IMR-90 (cell line): Measurements from ENCODE around the gene DCUN1D1. TPM values are rescaled to one million over a fixed set of nuclear protein-coding genes. Genes with fewer than 3 reads are reported as not detected.

Source experiments
- ATAC-seq: fragments of 200-7000 bp; cut with Tn5 transposase; 2 replicates; pipeline ENCODE4 v1.9.1; 2020; ENCODE audit warnings: low read depth, mild to moderate bottlenecking, moderate library complexity
- BruUV-seq: library from RNA; stranded (reverse); fragments of 400-500 nt; replicated peaks from 2 replicates; lab custom pipeline; 2021; lab: Mats Ljungman, UMichigan
- CTCF ChIA-PET: fragments of 300-600 bp; formaldehyde crosslinking; extraction: SDS; loops from one replicate; lab custom pipeline; 2021; ENCODE audit warnings: antibody characterized with exemption; lab: Yijun Ruan, JAX
- POLR2A ChIA-PET: fragments of 300-600 bp; sonication (Branson Sonifier 250); formaldehyde crosslinking; loops from one replicate; lab custom pipeline; 2022; ENCODE audit warnings: antibody characterized with exemption; ENCODE audit not compliant: unreplicated experiment; lab: Charles Lee
- DNase-seq: peaks from one replicate; pipeline ENCODE4 v3.0.0; 2013
- H2AFZ ChIP-seq: replicated peaks from 2 replicates; pipeline ENCODE3; 2013; ENCODE audit warnings: low read length, mild to moderate bottlenecking; ENCODE audit not compliant: poor library complexity
- H2AK5ac ChIP-seq: 2 replicates; pipeline ENCODE4 v1.6.1; 2013; ENCODE audit warnings: low read depth, low read length, inconsistent platforms
- H2AK9ac ChIP-seq: replicated peaks from 2 replicates; pipeline ENCODE3; 2013; ENCODE audit warnings: mild to moderate bottlenecking, low read depth, low read length, moderate library complexity; ENCODE audit not compliant: poor library complexity
- H2BK120ac ChIP-seq: 2 replicates; pipeline ENCODE4 v1.6.1; 2013; ENCODE audit warnings: low read depth, low read length, inconsistent platforms
- H2BK15ac ChIP-seq: 3 replicates; pipeline ENCODE4 v1.6.1; 2013; ENCODE audit warnings: low read depth, low read length, inconsistent platforms
- H2BK20ac ChIP-seq: 2 replicates; pipeline ENCODE4 v1.6.1; 2013; ENCODE audit warnings: low read depth, mild to moderate bottlenecking, inconsistent platforms, low read length, moderate library complexity
- H2BK5ac ChIP-seq: 2 replicates; pipeline ENCODE4 v1.6.1; 2013; ENCODE audit warnings: mild to moderate bottlenecking, low read depth, low read length, inconsistent platforms; ENCODE audit not compliant: poor library complexity, severe bottlenecking
- H3K14ac ChIP-seq: replicated peaks from 2 replicates; pipeline ENCODE4 v1.6.1; 2013; ENCODE audit warnings: low read depth, low read length, inconsistent platforms
- H3K18ac ChIP-seq: 2 replicates; pipeline ENCODE4 v1.6.1; 2013; ENCODE audit warnings: low read depth, low read length, control low read depth
- H3K23ac ChIP-seq: 2 replicates; pipeline ENCODE4 v1.6.1; 2013; ENCODE audit warnings: low read depth, low read length, inconsistent platforms
- H3K27ac ChIP-seq: 2 replicates; pipeline ENCODE4 v1.5.1; 2013; ENCODE audit warnings: mild to moderate bottlenecking, control low read depth, low read length; ENCODE audit not compliant: insufficient read depth
- H3K27me3 ChIP-seq: 2 replicates; pipeline ENCODE4 v1.6.1; 2013; ENCODE audit warnings: low read length; ENCODE audit not compliant: control insufficient read depth, insufficient read depth
- H3K36me3 ChIP-seq: 2 replicates; pipeline ENCODE4 v1.6.1; 2013; ENCODE audit warnings: low read length, mixed read lengths; ENCODE audit not compliant: control insufficient read depth, insufficient read depth
- H3K4ac ChIP-seq: 2 replicates; pipeline ENCODE4 v1.6.1; 2013; ENCODE audit warnings: low read depth, low read length, inconsistent platforms
- H3K4me1 ChIP-seq: 2 replicates; pipeline ENCODE4 v1.6.1; 2013; ENCODE audit warnings: low read length, mixed read lengths; ENCODE audit not compliant: control insufficient read depth, insufficient read depth
- H3K4me2 ChIP-seq: 2 replicates; pipeline ENCODE4 v1.6.1; 2013; ENCODE audit warnings: low read depth, mild to moderate bottlenecking, control low read depth, low read length, moderate library complexity
- H3K4me3 ChIP-seq: 2 replicates; pipeline ENCODE4 v1.5.1; 2013; ENCODE audit warnings: low read depth, mild to moderate bottlenecking, control low read depth, low read length, moderate library complexity; ENCODE audit not compliant: insufficient read depth
- H3K56ac ChIP-seq: 2 replicates; pipeline ENCODE4 v1.6.1; 2013; ENCODE audit warnings: low read length, inconsistent platforms; ENCODE audit not compliant: insufficient read depth; ENCODE audit errors: extremely low read depth
- H3K79me1 ChIP-seq, 2 experiments: 2 replicates each; pipeline ENCODE4 v1.6.1; 2013; ENCODE audit warnings: low read length in 2 of 2, inconsistent platforms in 1 of 2, low read depth in 1 of 2
- H3K9ac ChIP-seq: 2 replicates; pipeline ENCODE4 v1.6.1; 2013; ENCODE audit warnings: low read depth, low read length, control low read depth
- H3K9me1 ChIP-seq: 2 replicates; pipeline ENCODE4 v1.6.1; 2013; ENCODE audit warnings: low read length, inconsistent platforms; ENCODE audit not compliant: insufficient read depth
- H3K9me3 ChIP-seq: 2 replicates; pipeline ENCODE4 v1.6.1; 2013; ENCODE audit warnings: low read length; ENCODE audit not compliant: control insufficient read depth, insufficient read depth
- H4K20me1 ChIP-seq: 2 replicates; pipeline ENCODE4 v1.6.1; 2013; ENCODE audit warnings: low read length, inconsistent platforms; ENCODE audit not compliant: insufficient read depth
- H4K5ac ChIP-seq: 2 replicates; pipeline ENCODE4 v1.6.1; 2013; ENCODE audit warnings: mild to moderate bottlenecking, low read depth, low read length, control low read depth
- H4K8ac ChIP-seq, 2 experiments: 2 replicates each; pipeline ENCODE4 v1.6.1; 2013; ENCODE audit warnings: low read depth in 2 of 2, low read length in 2 of 2, control low read depth in 1 of 2, inconsistent platforms in 1 of 2
- H4K91ac ChIP-seq: 2 replicates; pipeline ENCODE4 v1.6.1; 2013; ENCODE audit warnings: low read depth, low read length, inconsistent platforms; ENCODE audit not compliant: insufficient read depth
- BHLHE40 ChIP-seq: fragments of 150-350 bp; IDR thresholded peaks from 2 replicates; pipeline ENCODE4 v1.6.1; 2016; ENCODE audit warnings: mild to moderate bottlenecking, low read depth, low read length
- CTCF ChIP-seq: conservative IDR thresholded peaks from 2 replicates; pipeline ENCODE4 v1.5.1; 2012; ENCODE audit warnings: mild to moderate bottlenecking, low read depth, low read length, improper control_type of control experiment
- ELK1 ChIP-seq: fragments of 150-350 bp; IDR thresholded peaks from 2 replicates; pipeline ENCODE4 v1.6.1; 2016; ENCODE audit warnings: low read depth, mild to moderate bottlenecking, low read length, moderate library complexity, borderline replicate concordance
- FOS ChIP-seq: fragments of 150-350 bp; IDR thresholded peaks from 2 replicates; pipeline ENCODE4 v1.6.1; 2016; ENCODE audit warnings: low read depth, low read length
- MAFK ChIP-seq: IDR thresholded peaks from 2 replicates; pipeline ENCODE4 v1.6.1; 2012; ENCODE audit warnings: low read depth, low read length, improper control_type of control experiment
- MAZ ChIP-seq: IDR thresholded peaks from 2 replicates; pipeline ENCODE4 v1.6.1; 2012; ENCODE audit warnings: low read depth, mild to moderate bottlenecking, low read length, improper control_type of control experiment, moderate library complexity, borderline replicate concordance
- NFE2L2 ChIP-seq: fragments of 150-350 bp; IDR thresholded peaks from 2 replicates; pipeline ENCODE4 v1.6.1; 2016; ENCODE audit warnings: low read depth, mild to moderate bottlenecking, low read length
- RCOR1 ChIP-seq: IDR thresholded peaks from 2 replicates; pipeline ENCODE4 v1.6.1; 2012; ENCODE audit warnings: mild to moderate bottlenecking, low read length, improper control_type of control experiment; ENCODE audit not compliant: insufficient replicate concordance
- RFX5 ChIP-seq: IDR thresholded peaks from 2 replicates; pipeline ENCODE4 v1.8.0; 2012; ENCODE audit warnings: low read depth, mild to moderate bottlenecking, low read length, moderate library complexity
- SMC3 ChIP-seq: fragments of 150-350 bp; IDR thresholded peaks from 2 replicates; pipeline ENCODE4 v1.6.1; 2016; ENCODE audit warnings: low read depth, mild to moderate bottlenecking, antibody characterized with exemption, low read length, moderate library complexity
- WGBS, 2 experiments: methylation state at CpG; one replicate each; pipeline versions ENCODE4 v1.1.5 to v1.1.7; 2013; ENCODE audit warnings: missing lambda C conversion rate in 2 of 2; ENCODE audit not compliant: insufficient read length in 1 of 2; ENCODE audit errors: extremely low coverage in 2 of 2; 5-methylcytosine and 5-hydroxymethylcytosine counted together
- dilution Hi-C: fragments of 300-500 bp; cut with HindIII; formaldehyde crosslinking; loops from one replicate; pipeline ENCODE4 v1.14.3; 2018; ENCODE audit warnings: low sequenced_read_pairs; ENCODE audit not compliant: unreplicated experiment
- in situ Hi-C: fragments of 300-500 bp; cut with MboI; formaldehyde crosslinking; loops from 3 replicates; pipeline ENCODE4 v1.14.3; 2019; ENCODE audit warnings: low sequenced_read_pairs, inconsistent platforms, mixed read lengths
- intact Hi-C: fragments of 100-400 bp; cut with micrococcal nuclease; formaldehyde crosslinking; loops from 2 replicates; pipeline ENCODE4 v1.10.0; 2022
- polyA plus RNA-seq, 3 experiments: library from polyadenylated mRNA; depleted of rRNA; stranded (reverse); fragments of >200 nt; gene quantifications; 2 replicates each; pipeline ENCODE4 v1.2.3, GENCODE V29; 2012; ENCODE audit warnings: low replicate concordance in 1 of 3
- total RNA-seq: library from RNA; depleted of rRNA; stranded (reverse); fragments of >200 nt; gene quantifications from 2 replicates; pipeline ENCODE4 v1.2.3, GENCODE V29; 2012
- TF ChIP-seq, protein P1 (sequence below): fragments of 150-350 bp; IDR thresholded peaks from 2 replicates; pipeline ENCODE4 v1.6.1; 2017; ENCODE audit warnings: mild to moderate bottlenecking, antibody characterized with exemption, low read length, low read depth

DCUN1D1 gene
- total and polyA plus RNA-seq, 2 of the 4 experiments (the other 2 are of a cell fraction), result 12.5 to 17.7 TPM

DNA sequence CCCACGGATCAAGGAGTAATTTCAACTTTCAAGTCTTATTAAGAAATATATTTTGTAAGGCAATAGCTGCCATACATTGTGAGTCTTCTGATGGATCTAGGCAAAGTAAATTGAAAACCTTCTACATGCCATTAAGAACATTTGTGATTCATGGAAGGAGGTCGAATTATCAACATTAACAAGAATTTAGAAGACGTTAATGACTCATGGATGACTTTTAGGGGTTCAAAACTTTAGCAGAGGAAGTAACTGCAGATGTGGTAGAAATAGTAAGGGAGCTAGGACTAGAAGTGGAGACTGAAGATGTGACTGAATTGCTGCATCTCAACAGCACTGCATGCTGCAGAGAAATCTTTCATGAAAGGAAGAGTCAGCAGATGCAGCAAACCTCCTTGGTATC is 48.1 kb upstream of the DCUN1D1 start:
- ATAC-seq (no peak), DNase-seq (no peak)
- no peak overlapping the region for H2BK20ac ChIP-seq
- no peak for TF ChIP-seq MAZ
- TF ChIP-seq FOS, result no peak
- TF ChIP-seq BHLHE40, result no peak
- TF ChIP-seq, protein P1, sequence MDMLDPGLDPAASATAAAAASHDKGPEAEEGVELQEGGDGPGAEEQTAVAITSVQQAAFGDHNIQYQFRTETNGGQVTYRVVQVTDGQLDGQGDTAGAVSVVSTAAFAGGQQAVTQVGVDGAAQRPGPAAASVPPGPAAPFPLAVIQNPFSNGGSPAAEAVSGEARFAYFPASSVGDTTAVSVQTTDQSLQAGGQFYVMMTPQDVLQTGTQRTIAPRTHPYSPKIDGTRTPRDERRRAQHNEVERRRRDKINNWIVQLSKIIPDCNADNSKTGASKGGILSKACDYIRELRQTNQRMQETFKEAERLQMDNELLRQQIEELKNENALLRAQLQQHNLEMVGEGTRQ, result no peak
- TF ChIP-seq CTCF, result no peak
- TF ChIP-seq MAFK, result no peak
- TF ChIP-seq RCOR1, result no peak
- no peak for TF ChIP-seq RFX5
- TF ChIP-seq ELK1, result no peak
- no peak for TF ChIP-seq SMC3
- TF ChIP-seq NFE2L2, result no peak
- no peak overlapping the region for H3K18ac ChIP-seq
- H3K36me3 ChIP-seq, result peaks cover 12% of the 10 kb centered on the region
- H2AK9ac ChIP-seq, result no peak overlapping the region
- no peak overlapping the region for H3K14ac ChIP-seq
- no peak overlapping the region for H3K4me3 ChIP-seq
- H3K79me1 ChIP-seq, result no peaks in the 10 kb centered on the region
- H3K27me3 ChIP-seq, result no peaks in the 10 kb centered on the region
- H3K56ac ChIP-seq, result no peak overlapping the region
- no peak overlapping the region for H3K4me2 ChIP-seq
- H2BK15ac ChIP-seq, result no peak overlapping the region
- peaks cover 2% of the 10 kb centered on the region; the same call in 1 of the 2 replicates for H3K9me3 ChIP-seq
- in situ Hi-C loops, result no loop called here
- no peak overlapping the region for H2BK5ac ChIP-seq
- no peak overlapping the region for H2BK120ac ChIP-seq
- dilution Hi-C loops, result no loop called here
- no peak overlapping the region for H3K27ac ChIP-seq
- H4K91ac ChIP-seq, result no peak overlapping the region
- ChIA-PET POLR2A (no interaction called here), CTCF (no interaction called here)
- no peak overlapping the region for H3K9ac ChIP-seq
- H4K8ac ChIP-seq, result no peak overlapping the region
- H3K4me1 ChIP-seq, result peaks cover 4% of the 10 kb centered on the region; the same call in 1 of the 2 replicates
- no peak overlapping the region for H2AFZ ChIP-seq
- no peak overlapping the region for H3K4ac ChIP-seq
- intact Hi-C loops, result no loop called here
- H3K9me1 ChIP-seq, result 0 out of 2 replicates have a peak, but pooled peaks cover 3% of the 10 kb centered on the region
- no peak overlapping the region for H3K23ac ChIP-seq
- no peak overlapping the region for H2AK5ac ChIP-seq
- H4K5ac ChIP-seq, result no peak overlapping the region
- no TSS peak for BruUV-seq
- no CpG with 5 or more reads among the region's 3 CpGs for WGBS, 2 experiments
- H4K20me1 ChIP-seq, result no peaks in the 10 kb centered on the region
